Measurements from ENCODE around the gene HSCB. TPM values are rescaled to one million over a fixed set of nuclear protein-coding genes. Genes with fewer than 3 reads are reported as not detected.

HSCB gene
- total RNA-seq, 1 donor from 2014 or later = 5.4 TPM

- DNase-seq = no peak
- H3K4me1 Mint-ChIP-seq (ENCODE audit: low read depth, unreplicated experiment) = peaks cover 10% of the 10 kb centered on the region
- H3K27me3 Mint-ChIP-seq (ENCODE audit: unreplicated experiment) = no peaks in the 10 kb centered on the region
- TF ChIP-seq CTCF (IDR thresholded peaks at IDR 0.05; ENCODE audit: partially characterized antibody, unreplicated experiment) = no peak
- no peaks in the 10 kb centered on the region for H3K9me3 Mint-ChIP-seq (ENCODE audit: unreplicated experiment)
- H3K36me3 Mint-ChIP-seq (ENCODE audit: unreplicated experiment) = no peaks in the 10 kb centered on the region
- H3K4me3 Mint-ChIP-seq (ENCODE audit: unreplicated experiment) = no peak overlapping the region
- no peak overlapping the region for H3K27ac Mint-ChIP-seq (ENCODE audit: unreplicated experiment)
These were observed 49.3 kb downstream of the HSCB start for GRCh38 chr22:28791124-28791523.

GRCh38 chr22:28791841-28792490 lies 50.1 kb downstream of the HSCB start:
- no peak for DNase-seq
- H3K4me1 Mint-ChIP-seq (ENCODE audit: low read depth, unreplicated experiment) = peaks cover 10% of the 10 kb centered on the region
- H3K36me3 Mint-ChIP-seq (ENCODE audit: unreplicated experiment) = no peaks in the 10 kb centered on the region
- no peak for TF ChIP-seq CTCF (IDR thresholded peaks at IDR 0.05; ENCODE audit: partially characterized antibody, unreplicated experiment)
- no peaks in the 10 kb centered on the region for H3K9me3 Mint-ChIP-seq (ENCODE audit: unreplicated experiment)
- no peak overlapping the region for H3K4me3 Mint-ChIP-seq (ENCODE audit: unreplicated experiment)
- no peak overlapping the region for H3K27ac Mint-ChIP-seq (ENCODE audit: unreplicated experiment)
- H3K27me3 Mint-ChIP-seq (ENCODE audit: unreplicated experiment) = no peaks in the 10 kb centered on the region

GRCh38 chr22:28792491-28793383 lies 50.9 kb downstream of the HSCB start:
- no peak overlapping the region for H3K27ac Mint-ChIP-seq (ENCODE audit: unreplicated experiment)
- H3K9me3 Mint-ChIP-seq (ENCODE audit: unreplicated experiment) = no peaks in the 10 kb centered on the region
- H3K36me3 Mint-ChIP-seq (ENCODE audit: unreplicated experiment) = no peaks in the 10 kb centered on the region
- no peak for TF ChIP-seq CTCF (IDR thresholded peaks at IDR 0.05; ENCODE audit: partially characterized antibody, unreplicated experiment)
- H3K27me3 Mint-ChIP-seq (ENCODE audit: unreplicated experiment) = no peaks in the 10 kb centered on the region
- no peak for DNase-seq
- no peak overlapping the region for H3K4me3 Mint-ChIP-seq (ENCODE audit: unreplicated experiment)
- peaks cover 10% of the 10 kb centered on the region for H3K4me1 Mint-ChIP-seq (ENCODE audit: low read depth, unreplicated experiment)

- no peak for DNase-seq
- no peaks in the 10 kb centered on the region for H3K36me3 Mint-ChIP-seq (ENCODE audit: unreplicated experiment)
- H3K9me3 Mint-ChIP-seq (ENCODE audit: unreplicated experiment) = peaks cover under 1% of the 10 kb centered on the region
- H3K4me3 Mint-ChIP-seq (ENCODE audit: unreplicated experiment) = no peak overlapping the region
- no peak overlapping the region for H3K27ac Mint-ChIP-seq (ENCODE audit: unreplicated experiment)
- TF ChIP-seq CTCF (IDR thresholded peaks at IDR 0.05; ENCODE audit: partially characterized antibody, unreplicated experiment) = no peak
- peaks cover 3% of the 10 kb centered on the region for H3K4me1 Mint-ChIP-seq (ENCODE audit: low read depth, unreplicated experiment)
- no peaks in the 10 kb centered on the region for H3K27me3 Mint-ChIP-seq (ENCODE audit: unreplicated experiment)
These were observed 52.2 kb downstream of the HSCB start for GRCh38 chr22:28793976-28794584.
